ENCODE measurements around the gene MYL1.

Gene MYL1

DNA sequence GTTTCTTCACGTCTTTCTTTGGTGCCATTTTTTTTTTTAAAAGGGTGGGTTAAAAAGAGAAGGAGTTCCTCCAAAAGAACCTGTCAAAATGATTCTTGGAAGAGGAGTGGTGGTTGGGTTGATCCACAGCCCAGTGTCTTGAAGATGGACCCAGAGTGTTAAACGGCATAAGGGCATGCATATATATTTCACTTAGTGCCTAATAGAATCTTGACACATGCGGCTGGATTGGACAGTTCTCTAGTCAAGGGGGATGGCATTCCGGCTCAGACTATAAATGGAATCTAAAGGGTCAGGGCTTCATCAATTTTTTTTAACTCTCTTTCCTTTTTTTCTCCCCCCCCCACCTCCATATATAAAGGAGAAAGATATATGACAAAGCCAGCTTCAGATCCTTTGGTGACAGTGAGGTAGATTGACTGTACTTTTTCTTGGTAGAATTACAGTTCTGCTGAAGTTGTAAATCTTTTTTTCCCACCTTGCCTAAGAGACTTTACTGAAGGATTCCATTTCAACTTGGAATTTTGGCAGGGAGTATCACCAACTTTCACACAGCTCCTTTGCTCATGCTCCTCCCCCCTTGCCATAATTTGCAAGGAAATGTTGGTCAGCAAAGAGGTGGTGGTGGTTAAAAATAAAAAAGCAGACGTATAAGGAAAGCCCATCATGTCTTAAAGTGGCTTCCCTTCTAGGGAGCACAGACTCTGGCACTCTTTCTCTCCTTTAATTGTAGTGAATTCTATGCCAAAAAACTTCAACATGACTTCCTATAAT lies at the start of gene MYL1:
TSS of gene MYL1 (minus strand) at position 160 of the 774 bp plus-strand sequence. CDS start at position 28, 132 bp downstream.
- DNase-seq, result no peak

DNA sequence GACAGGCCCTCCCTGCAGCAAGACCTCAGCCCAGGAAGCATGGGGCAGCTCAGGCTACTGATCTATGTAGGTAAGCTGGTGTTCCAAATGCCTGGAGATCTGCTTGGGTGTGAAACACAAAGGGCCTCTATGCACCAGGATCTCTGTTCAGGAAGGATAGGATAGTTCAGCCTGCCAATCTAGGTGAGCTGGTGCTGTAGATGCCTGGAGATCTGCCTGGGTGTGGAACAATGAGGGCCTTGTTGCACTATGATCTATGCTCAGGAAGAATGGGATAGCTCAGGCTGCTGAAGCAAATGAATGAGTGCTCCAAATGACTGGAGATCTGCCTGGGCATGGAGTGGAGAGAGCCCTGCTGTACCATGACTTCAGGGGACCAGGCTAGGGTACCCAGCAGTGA lies 48.9 kb upstream of the MYL1 start:
- DNase-seq, result no peak

DNA sequence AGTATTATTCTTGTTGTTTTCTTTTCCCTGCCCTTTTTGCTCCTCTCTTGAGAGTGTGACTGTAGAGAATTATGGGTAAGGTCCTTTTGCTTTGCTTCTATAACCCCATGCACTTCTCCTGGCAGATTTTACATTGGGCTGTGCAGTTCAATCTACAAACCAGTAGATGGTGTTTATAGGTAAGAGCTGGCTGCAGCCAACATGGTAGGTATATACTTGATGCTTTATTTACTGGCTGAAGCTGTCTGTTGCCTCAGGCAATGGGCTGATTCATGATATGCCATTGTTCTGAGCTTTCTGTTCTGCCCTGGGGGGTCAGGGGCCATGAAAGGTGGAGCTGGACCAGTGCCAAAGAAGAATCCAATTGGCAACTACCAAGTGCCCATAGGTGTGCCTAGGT lies 48.3 kb upstream of the MYL1 start:
- no peak for DNase-seq

DNA sequence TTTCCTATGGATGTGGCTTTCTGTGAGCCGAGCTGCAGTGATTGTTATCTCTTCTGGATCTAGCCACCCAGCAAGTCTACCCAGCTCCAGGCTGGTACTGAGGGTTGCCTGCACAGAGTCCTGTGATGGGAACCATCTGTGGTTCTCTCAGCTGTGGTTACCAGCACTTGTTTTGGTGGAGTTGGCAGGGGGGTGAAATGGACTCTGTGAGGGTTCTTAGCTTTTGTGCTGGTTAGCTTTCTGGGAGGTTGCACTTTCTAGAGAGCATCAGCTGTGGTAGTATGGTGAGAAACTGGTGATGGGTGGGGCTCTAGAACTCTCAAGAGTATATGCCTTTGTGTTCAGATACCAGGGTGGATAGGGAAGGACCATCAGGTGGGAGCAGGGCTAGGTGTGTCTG lies 45.4 kb upstream of the MYL1 start:
- DNase-seq, result no peak

DNA sequence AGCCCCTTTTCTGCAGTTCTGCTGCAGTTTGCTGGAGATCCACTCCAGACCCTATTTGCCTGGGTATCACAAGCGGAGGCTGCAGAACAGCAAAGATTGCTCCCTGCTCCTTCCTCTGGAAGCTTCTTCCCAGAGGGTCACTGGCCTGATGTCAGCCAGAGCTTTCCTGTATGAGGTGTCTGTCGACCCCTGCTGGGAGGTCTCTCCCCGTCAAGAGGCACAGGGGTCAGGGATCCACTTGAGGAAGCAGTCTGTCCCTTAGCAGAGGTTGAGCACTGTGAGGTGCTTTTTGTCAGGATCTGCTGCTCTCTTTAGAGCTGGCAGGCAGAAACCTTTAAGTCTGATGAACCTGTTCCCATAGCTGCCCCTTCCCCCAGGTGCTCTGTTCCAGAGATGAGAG lies 42.0 kb upstream of the MYL1 start:
- no peak for DNase-seq

DNA sequence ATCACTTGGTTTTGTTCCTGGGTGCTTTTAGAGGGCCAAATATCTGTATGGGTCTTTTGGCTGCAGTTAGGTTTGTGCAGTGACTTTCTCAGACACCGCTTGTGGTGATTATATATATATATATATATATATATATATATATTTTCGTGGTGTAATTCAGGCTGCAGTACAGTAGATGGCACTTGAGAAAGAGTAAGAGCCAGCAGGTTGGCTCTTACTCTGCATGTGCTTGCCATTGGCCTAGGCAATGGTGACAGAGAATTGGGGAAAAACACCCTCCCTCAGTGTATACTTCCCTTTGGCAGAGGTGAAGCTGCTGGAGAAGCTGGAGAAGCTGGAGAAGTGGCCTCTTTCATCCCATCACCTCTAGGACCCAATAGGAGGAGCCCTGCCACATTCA lies 22.2 kb upstream of the MYL1 start:
- no peak for DNase-seq

DNA sequence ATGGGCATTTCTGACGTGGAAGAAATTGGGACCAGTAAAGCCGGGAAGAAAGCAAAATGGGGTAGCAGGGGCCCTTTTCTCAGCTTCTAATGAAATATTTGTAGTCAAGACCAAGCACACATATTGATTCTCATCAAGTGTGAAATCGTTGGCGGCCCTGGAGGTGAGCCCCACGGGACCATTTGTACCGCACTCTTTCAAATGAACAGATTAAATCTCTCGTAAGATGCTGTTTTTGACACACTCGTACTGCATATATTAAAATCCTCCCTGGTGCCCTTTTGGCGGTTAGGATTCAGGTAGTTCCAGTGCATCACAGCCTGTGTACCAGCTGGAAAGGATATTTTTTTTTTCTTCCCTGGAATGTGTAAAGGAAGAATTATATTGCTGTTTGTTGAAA lies 9.9 kb upstream of the MYL1 start:
- DNase-seq, result no peak

DNA sequence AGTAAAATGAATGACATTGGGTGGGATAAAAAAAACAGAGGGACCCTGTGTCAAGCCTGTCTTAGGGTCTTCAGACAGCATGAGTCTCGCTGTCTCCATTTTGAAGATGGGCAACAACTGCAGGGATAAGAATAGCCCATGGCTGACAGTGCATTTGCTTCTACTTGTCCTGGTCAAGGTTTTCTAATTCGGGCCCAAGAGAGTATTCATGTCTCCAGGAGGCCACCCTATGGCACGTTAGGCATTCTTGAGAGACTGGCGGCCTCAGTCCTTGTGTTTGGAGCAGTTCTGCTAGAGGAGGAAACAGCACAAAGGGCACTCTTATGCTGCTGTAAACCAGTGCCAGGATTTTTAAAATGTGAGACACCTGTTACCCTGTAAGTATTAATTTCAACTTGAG lies 9.5 kb upstream of the MYL1 start:
- no peak for DNase-seq

DNA sequence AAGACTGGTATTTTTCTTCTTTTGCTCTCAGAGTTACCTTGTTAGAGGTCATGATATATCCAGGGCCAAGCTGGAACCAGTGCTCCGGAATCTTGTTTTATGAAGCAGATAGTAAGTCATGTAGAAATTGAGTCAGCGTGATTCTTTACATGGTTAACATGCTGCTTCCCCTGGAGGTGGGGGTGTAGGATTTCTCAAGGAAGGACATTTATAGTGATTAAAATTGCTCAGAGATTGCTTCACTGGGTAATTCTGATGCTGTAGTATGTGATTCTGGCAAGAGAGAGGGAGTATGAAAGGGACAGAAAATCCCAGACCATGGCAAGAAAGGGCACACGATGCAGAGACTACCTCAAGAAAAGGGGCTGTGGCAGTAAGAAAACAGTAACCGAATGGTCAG lies 8.0 kb upstream of the MYL1 start:
- no peak for DNase-seq

DNA sequence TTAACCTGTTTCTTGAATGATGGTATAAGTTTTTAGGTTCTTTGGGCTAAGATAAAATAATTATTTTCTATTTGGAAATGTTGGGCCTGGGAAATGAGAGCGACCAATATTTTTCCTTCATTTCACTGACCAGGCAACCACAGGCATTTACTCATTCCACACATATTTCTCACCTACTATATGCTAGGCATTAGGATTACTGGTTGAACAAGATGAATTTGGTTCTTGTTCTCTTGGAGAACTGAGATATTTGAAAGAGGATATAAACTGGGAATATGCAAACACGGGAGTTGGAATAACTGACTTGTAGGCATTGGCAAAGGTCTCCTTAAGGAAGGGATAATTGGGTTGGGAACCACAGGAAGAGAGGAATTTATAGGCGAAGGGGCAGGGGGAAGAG lies 3.9 kb upstream of the MYL1 start:
- DNase-seq, result no peak

DNA sequence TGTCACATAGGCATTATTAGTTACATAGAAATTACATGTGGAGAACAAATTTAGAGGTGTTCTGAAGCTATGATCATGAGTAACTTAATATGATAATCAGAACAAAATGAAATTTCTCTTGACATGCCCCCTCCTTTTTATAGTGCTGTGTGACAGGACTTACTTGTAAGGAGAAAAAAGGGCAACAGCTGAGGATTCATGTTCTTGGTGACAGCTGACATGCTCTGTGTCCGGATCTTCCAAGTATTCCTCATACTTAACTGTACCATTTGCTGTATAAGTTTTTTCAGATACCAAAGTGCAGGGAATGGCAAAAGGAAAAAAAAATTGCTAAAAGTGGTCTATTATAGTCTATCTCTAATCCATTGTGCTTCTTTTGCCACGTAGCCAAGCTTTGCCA lies 3.5 kb upstream of the MYL1 start:
- DNase-seq, result no peak

DNA sequence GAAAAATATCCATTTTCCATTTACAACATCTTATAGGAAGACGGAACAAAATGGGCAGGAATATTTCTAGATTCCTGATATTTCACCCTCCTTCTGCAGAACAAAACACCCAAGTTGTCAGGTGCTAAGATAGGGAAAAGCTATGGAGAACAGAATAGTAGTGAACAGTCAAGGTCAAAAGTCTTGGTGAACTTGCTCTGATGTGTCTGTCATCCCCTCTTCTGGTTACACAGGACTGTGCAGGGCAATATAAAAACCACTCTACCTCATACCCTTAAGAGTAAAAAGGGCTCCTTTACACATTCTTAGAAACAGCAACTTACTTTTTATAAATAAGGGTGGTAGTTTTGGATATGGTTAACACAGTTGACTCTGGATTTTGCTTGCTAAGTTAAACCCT lies 4.4 kb downstream of the MYL1 start:
- DNase-seq, result no peak

DNA sequence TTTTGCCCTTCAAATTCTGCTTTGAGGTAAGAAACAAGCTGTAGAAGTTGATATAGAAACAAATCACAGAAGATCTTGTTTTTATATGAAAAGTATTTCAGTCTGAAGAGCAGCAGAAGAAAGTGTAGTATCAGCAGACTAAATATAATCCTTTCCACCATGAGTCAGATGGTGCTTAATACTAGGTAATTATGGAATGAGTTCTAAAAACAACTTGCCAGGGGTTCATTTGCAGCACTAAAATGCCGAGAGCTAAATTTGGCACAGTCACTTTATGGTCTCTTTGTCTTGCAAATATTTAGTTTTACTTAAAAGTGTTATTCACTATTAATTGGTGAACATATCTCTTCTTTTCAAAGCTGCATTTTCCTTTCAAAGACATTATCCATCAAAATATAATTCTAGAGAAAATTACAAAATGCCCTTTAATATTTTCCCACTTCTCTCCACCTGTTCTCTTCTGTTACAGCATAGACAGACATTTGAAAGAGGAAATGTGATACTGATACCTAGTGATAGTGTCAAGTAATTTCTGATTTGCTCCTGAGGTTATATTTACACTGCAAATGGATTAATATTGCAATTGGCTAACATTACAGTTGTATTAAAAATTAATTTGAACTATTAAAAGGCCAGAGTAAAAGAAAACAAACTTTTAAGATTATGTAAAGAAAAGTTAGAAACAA lies 5.3 kb downstream of the MYL1 start:
- DNase-seq, result no peak

DNA sequence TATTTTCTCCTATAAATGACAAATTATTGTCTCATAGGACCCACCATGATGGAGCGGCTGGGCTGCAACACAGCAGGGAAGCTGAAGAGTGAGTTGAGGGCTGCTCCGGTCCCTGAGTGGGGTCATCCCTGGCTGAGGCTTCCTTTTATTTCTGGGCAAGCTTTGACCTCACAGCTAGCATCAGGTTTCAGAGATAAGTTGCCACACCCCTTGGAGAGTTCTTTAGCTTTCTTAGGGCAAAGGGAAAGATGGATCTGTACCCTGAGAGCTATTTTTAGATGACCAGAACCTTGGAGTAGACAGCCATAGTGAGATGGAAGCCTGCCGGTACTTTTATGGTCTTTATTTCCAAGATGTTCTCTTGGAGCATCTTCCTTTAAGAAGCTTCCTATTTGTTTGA lies 11.5 kb downstream of the MYL1 start:
- no peak for DNase-seq

DNA sequence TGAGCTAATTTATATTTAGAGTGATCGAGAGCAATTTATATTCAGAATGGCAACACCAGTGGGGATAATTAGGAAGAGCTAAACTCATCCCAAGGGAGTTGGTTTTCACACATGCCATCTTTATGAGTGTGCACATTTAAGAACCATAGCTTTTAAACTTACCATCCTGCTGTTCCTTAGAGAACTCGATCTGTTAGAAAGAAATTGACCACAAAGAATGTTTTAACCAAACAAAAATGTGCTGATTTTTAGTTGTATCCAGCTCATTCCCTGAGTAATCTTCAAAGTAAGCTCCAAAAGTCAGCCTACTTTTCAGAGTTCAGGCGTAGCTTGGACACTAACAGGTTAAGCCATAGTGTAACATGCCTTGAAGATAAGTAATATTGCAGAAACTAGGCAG lies 12.6 kb downstream of the MYL1 start:
- DNase-seq, result peak; percentile 6

DNA sequence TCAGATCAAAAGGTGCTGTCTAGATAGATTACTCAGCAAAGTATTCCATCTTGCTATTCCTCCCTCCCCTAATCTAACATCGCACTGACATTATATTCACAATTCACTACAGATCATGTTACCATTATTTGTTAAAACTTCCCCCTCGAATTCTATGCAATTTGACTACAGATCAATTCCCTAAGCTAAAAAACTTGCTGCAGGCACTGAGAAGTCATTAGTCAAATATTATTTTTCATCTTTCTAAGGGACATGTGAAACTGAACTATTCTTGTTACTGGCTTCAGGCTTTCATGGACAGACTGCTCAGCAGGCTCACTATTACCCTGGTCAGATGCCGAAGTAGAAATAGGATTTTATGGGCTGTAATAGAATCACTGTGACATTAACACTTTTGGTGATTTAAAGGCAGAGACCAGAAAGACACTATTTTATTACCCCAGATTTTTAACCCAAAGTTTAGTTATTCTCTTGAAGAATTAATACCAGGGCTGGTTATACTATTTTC lies 15.1 kb downstream of the MYL1 start:
- DNase-seq, result no peak

DNA sequence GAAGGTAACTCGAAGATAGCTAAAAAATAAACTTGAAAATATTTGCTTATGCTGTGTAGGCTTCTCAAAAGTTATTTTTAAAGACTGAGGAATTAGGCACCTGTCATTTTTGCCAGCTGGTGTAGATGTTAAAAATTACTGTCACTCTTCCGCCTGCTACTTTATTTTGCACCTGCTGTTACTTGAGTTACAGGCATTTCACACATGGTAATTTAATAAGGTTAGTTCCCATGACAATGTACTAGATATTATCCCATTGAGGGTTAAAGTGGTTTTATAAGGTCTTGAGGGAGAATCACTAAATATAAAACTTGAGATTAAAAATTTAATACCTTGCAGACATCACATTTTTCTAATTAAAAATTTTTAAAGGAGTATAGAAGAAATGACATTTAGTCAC lies 26.6 kb downstream of the MYL1 start:
- DNase-seq, result no peak

DNA sequence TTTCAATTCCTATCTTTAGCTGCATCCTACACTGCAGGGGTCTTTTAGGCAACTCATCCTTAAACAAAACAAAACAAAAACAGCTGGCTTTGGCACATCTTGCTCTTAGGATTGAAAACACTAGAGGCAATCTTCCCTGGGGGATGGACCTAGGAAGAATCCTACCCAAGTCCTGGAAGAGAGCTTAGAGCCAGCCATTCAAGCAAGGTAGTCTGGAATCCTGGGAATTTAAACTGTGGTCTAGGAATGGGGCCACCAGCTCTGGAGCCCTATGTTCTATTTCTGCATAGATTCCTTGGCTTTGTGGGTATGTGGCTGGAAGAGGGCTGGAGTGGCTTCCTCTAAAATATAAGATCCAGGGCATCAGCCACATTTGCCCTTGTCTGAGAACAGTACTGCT lies 27.7 kb downstream of the MYL1 start:
- DNase-seq, result no peak

DNA sequence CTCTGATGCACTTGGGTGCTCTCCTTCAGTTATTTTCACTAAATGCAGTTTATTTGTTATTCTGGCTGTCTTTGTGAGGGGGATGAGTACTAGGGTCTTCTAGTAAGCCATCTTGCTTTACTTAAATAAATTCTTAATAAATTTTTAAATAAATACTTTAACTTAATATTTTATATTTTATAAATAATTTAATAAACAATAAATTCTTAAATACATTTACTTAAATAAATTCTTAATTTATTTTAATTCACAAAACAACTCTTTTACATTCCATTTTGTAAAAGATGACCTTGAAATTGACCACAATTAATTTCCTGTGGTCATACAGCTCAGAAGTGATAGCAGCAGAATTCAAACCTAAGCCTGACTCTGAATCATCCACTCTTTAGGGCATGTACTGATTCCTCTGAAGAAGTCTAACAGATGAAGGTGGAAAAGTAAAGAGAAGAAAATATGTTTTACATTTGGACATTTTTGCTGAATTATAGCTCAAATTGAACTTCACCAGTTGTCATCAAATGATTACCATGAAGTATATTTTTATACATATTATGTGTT lies 28.8 kb downstream of the MYL1 start:
- DNase-seq, result no peak

DNA sequence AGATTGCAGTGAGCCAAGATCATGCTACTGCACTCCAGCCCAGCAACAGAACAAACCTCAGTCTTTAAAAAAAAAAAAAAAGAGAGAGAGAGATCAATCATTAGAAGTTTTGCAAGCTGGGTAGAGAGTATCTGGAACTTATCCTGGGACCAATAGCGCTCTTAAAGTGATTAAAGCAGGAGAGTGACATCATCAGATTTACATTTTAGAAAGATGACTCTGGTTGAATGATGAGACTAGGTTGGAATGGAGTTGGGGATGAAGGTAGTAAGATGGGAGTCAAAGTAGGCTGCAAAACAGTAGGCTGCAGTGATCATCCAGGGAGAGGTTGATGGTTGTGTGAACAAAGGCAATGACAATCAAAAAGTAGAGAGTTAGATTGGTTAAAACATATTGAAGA lies 37.8 kb downstream of the MYL1 start:
- no peak for DNase-seq

DNA sequence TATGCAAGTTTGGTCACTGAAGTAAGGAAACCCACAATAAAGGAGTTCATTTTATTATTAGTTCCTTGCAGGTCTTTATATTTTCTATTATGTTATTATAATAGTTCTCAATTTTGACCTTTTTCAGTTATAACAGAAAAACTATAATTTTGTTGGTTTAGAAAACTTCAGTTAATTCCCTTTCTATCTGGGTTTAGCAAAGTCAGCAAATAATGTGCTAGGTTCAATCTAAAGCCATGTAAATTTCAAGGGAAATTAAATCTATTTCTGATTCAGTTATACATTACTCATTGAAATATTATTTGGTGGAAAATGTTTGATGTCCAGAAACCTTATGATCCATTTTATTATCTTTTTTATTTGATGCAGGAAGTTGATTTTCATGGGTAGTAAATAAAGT lies 43.7 kb downstream of the MYL1 start:
- no peak for DNase-seq

DNA sequence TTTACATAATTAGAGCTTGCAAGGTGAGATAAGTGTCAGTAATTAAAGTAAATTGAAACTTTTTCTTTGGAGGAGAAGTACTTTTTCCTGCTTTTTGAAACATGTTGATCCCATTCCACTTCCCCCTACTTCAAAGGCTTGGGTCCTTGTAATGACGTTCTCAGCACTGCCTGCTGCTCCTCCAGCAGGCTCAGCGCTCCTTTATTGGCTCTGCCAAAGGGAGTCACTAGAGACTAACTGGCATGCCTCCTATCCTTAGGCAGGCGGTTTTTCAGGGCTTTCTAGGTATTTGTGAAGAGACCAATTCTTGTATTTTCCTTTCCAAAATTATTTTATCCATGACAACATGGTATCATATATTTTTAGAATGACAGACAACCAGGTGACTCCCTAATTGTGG lies 45.8 kb downstream of the MYL1 start:
- no peak for DNase-seq

DNA sequence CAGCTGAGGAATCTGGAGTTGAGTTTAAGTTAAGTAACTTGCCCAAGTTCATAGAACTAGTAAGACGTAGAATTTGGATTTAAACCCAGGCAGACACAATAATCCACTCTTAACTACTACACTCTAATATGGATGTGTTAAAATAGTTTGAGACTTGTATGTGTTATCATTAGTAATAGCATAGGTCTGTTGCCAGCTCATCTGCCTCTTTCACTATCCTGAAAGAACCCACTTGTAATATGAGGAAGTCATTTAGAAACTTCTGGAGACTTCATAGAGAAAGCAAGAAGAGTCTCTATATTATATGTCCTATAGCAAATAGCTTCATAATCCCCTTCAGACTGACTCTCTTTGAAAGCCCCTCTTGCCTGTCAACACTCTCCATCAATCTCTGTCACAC lies 46.7 kb downstream of the MYL1 start:
- no peak for DNase-seq

DNA sequence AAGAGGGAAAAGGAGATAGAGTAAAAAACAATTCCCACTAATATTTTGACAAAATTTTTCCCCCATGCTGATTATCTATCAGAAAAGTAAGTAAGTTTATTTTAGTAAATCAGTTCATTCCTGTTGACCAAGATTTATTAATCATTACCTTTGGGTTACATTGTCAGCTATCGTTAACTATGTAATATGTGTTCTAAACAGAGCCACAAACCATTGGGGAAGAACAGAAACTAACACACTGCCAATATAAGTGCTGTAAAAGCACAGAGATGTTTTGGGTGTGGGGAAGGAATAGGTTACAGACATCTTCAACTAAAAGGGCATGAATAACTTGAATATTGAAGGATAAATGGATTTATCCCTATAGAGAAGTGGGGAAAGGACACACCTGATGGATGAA lies 47.3 kb downstream of the MYL1 start:
- no peak for DNase-seq

Data from HCEC 1CT (cell line).